AG09319 (cell line): ENCODE results near the gene BRF1.

ENCODE experiments used
- DNase-seq: peaks from one replicate; pipeline ENCODE4 v3.0.0-alpha.2; 2010; ENCODE audit warnings: low read depth; ENCODE audit errors: extremely low read depth
- TF ChIP-seq, protein P1 (sequence below): IDR thresholded peaks from 2 replicates; pipeline ENCODE4 v1.5.1; 2011; ENCODE audit warnings: low read depth, mild to moderate bottlenecking, inconsistent platforms, low read length, moderate library complexity

Gene BRF1

DNA sequence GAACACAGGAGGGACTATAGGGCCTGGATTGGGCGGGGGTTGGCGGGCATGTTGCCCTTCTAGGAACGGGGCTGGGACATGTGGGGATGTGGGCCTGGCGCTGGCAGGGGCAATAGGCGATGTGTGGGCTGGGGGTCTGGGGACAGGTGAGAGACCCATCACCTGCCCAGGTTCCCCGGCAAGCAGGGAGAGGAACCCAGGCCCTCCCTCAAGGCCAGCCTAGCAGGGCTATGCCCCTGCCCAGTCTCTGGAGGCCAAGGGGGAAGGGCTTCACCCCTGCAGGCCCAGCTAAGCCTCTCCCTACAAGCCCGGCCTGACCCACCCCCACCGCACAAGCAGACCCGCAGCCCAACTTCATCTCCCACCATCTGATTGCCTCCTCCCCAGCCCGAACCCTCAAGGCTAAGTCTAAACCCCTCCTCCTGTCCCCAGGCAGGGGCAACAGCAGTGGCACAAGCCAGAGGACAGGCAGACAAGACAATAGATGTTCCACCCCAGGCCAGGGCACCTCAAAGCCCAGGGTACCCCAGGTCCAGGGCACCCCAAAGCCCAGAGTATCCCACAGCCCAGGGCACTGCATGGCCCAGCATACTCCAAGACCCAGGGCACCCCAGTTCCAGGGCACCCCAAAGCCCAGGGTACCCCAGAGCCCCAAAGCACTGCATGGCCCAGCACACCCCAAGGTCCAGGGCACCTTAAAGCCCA, 138.7 kb downstream of the BRF1 start:
- DNase-seq, result no peak
- TF ChIP-seq, protein P1, sequence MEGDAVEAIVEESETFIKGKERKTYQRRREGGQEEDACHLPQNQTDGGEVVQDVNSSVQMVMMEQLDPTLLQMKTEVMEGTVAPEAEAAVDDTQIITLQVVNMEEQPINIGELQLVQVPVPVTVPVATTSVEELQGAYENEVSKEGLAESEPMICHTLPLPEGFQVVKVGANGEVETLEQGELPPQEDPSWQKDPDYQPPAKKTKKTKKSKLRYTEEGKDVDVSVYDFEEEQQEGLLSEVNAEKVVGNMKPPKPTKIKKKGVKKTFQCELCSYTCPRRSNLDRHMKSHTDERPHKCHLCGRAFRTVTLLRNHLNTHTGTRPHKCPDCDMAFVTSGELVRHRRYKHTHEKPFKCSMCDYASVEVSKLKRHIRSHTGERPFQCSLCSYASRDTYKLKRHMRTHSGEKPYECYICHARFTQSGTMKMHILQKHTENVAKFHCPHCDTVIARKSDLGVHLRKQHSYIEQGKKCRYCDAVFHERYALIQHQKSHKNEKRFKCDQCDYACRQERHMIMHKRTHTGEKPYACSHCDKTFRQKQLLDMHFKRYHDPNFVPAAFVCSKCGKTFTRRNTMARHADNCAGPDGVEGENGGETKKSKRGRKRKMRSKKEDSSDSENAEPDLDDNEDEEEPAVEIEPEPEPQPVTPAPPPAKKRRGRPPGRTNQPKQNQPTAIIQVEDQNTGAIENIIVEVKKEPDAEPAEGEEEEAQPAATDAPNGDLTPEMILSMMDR, result no peak

DNA sequence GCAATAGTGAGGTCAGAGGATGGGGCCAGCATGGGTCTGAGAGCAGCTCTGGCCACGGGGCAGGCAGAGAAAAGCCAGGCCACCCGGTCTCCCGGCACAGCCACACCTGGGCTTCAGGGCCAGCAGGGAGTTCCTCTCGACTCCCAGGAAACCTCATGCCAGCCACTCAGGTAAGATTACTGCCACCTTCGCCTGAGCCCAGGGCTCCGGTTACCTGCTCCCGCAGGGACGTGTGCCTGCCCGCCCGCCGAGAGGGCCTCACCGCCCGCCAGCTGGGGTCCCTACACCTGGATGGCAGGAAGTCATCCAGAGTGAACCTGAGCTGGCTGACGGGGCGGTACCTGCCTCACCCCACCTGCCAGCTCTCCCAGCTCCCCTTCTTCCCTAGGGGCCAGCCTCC, 139.5 kb downstream of the BRF1 start:
- no peak for DNase-seq
- TF ChIP-seq, protein P1, result no peak

DNA sequence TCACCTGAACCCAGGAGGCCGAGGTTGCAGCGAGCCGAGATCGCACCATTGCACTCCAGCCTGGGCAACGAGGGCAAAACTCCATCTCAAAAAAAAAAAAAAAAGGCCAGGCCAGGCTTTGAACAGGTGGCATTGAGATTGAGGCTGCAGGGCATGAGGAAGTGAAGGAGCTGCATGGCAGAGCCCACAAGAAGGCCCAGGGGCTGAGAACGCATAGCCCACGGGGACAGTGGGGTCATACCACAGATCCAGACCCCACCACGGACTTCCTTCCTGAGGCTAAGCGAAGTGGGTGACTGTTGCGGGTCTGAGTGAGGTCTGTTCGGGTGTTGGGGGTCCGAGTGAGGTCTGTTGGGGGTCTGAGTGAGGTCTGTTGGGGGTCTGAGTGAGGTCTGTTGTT, 140.0 kb downstream of the BRF1 start:
- DNase-seq, result no peak
- TF ChIP-seq, protein P1, result no peak

DNA sequence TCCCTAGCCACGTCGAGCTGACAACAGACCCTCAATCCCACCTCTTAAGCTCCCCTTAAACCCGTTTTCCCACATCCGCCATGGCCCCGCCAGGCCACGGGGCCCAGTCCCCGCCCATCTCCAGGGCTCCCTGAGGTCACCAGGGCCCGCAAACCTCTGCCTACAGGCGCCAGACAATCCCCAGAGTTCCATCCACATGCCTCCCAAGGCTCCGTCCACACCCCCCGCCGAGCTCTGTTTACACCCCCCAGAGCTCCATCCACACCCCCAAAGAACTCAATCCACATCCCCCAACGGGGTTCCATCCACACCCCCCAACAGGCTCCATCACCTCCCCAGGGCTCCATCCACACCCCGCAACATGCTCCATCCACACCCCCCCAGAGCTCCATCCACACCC, 141.5 kb downstream of the BRF1 start:
- no peak for DNase-seq
- TF ChIP-seq, protein P1, result no peak
